Fibroblast of mammary gland (primary cell): Measurements from ENCODE around the gene AGAP1.

Experiments
- DNase-seq: peaks from one replicate; pipeline ENCODE4 v3.0.0-alpha.2; 2010; ENCODE audit warnings: low read depth
- H3K4me3 ChIP-seq: 2 replicates; pipeline ENCODE4 v1.5.1; 2011; ENCODE audit warnings: low read depth, mild to moderate bottlenecking, low read length, moderate library complexity; ENCODE audit not compliant: control insufficient read depth
- CTCF ChIP-seq: conservative IDR thresholded peaks from 2 replicates; pipeline ENCODE4 v1.5.1; 2011; ENCODE audit warnings: low read depth, low read length, inconsistent platforms; ENCODE audit not compliant: control insufficient read depth, insufficient read depth

The AGAP1 gene

DNA sequence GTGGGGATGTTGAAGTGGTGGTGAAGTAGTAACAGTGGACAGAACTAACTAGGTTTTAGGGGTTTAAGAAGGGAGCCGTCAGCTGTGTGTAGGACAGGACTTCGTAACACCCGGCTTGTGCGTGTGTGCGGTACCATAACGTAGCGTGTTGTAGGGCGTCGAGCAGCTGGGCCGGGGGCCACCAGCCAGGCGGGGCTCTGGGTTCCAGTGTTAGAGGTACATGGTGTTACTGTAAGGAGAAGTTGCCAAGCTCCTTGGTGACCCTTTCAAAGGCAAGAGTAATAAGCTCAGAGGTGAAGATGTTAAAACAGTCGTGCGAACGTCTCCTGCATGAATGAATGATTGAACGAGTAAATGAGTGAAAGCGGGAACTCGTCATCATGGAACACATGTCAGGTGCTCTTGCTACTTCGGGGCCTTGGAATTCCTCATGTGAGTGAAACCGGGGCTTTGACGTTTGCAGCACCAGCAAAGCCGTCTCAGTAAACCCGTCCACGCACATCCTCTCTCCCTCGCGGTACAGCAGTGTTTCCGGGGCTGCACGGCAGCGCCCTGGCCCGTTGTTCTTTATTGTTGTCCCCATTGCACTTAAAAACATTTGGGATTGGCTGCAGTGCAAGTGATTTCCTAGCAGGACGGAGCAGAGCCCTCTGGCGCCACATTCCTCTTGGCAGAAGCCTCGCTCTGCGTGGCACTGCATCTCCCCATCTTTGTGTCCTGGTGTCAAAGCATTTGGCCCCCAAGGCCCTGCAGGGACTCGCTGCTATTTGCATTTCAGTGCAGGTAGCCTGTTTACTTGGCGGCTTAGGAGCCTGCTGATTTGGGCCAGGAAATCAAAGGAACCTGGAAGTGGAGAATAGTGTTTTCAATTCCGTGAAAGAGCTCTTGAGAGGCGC lies 559.3 kb downstream of the AGAP1 start:
- TF ChIP-seq CTCF: no peak
- no peak for DNase-seq
- H3K4me3 ChIP-seq: no peak overlapping the region

GRCh38 chr2:236054125-236054524 lies 560.3 kb downstream of the AGAP1 start:
- peak; percentile 40 for DNase-seq
- no peak overlapping the region for H3K4me3 ChIP-seq
- no peak for TF ChIP-seq CTCF

DNA sequence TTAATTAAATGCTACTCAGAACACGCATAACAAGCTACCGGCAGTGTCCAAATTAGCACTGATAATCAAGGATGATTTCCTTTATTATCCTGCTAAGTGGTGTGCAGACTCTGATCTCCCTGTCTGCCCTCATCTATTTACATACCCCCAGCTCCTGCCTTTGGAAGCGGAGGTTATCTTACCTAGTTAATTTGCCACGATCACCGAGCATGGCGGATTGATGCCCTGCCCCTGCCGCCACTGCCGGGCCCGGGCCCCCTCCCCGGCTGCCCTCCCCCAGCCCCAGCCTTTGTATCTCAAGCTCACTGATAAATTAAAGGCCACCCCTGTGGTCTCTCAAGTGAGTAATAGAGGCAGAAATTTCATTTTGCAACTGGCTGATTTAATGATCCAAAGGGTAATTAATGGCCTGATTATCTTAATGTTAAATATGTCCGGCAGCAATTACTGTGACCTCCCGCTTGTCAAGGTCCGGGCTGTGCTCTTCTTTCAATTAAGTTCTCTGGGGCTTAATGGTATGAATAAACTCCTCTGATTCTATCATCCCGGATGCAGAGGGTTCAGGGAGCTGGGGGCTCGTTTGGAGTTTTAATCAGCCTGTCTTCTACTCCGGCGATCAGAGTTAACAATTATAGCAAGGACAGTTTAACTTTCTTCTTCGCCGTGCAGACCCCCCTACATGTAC lies 560.9 kb downstream of the AGAP1 start:
- no peak for TF ChIP-seq CTCF
- no peak overlapping the region for H3K4me3 ChIP-seq
- no peak for DNase-seq

DNA sequence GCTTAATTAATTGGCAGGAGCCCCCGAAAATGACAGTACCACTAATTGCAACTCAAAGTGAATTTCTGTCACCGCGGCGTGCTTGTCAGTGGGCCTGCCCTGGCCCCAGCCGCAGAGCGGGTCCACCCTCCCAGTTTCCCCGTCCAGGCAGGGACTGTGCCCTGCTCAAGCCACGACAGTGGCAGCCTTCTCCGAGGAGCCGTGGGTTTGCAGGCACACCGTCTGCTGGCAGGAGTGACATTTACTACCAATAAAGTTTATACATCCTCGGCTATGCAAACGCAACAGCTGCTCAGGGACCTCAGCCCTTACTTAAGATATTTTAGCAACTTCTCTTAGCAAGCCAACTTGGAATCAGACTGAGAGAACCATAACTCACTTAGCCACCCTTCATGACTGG lies 561.6 kb downstream of the AGAP1 start:
- TF ChIP-seq CTCF: no peak
- no peak overlapping the region for H3K4me3 ChIP-seq
- no peak for DNase-seq

DNA sequence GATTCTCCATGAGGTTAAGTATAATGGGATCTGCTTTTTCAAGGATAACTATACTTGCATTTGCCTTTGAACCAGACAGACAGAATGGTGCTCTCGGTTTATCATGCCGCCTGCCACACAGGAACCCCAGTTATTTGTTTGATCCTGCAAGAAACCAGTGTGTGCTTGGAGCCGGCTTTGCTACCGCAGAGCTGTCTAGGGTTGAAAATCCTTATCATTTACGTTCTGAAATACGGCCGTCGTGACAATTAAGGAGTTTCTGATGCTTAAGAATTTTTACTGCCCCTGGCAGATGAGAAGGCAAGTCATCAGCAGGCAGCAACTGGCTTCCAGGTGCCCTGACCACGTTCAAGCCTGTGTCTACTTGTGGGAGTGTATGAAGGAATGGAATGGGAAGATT lies 562.3 kb downstream of the AGAP1 start:
- no peak for DNase-seq
- no peak for TF ChIP-seq CTCF
- no peak overlapping the region for H3K4me3 ChIP-seq

- DNase-seq: no peak
- H3K4me3 ChIP-seq: no peak overlapping the region
- TF ChIP-seq CTCF: no peak
Observed at GRCh38 chr2:236057375-236057774, 563.5 kb downstream of the AGAP1 start.
